ENCODE measurements around the gene NRIP3. TPM values are rescaled to one million over a fixed set of nuclear protein-coding genes. Genes with fewer than 3 reads are reported as not detected.

NRIP3 gene
- polyA plus RNA-seq, 3 donors: 0.28 to 4.8 (median 1.0) TPM

DNA sequence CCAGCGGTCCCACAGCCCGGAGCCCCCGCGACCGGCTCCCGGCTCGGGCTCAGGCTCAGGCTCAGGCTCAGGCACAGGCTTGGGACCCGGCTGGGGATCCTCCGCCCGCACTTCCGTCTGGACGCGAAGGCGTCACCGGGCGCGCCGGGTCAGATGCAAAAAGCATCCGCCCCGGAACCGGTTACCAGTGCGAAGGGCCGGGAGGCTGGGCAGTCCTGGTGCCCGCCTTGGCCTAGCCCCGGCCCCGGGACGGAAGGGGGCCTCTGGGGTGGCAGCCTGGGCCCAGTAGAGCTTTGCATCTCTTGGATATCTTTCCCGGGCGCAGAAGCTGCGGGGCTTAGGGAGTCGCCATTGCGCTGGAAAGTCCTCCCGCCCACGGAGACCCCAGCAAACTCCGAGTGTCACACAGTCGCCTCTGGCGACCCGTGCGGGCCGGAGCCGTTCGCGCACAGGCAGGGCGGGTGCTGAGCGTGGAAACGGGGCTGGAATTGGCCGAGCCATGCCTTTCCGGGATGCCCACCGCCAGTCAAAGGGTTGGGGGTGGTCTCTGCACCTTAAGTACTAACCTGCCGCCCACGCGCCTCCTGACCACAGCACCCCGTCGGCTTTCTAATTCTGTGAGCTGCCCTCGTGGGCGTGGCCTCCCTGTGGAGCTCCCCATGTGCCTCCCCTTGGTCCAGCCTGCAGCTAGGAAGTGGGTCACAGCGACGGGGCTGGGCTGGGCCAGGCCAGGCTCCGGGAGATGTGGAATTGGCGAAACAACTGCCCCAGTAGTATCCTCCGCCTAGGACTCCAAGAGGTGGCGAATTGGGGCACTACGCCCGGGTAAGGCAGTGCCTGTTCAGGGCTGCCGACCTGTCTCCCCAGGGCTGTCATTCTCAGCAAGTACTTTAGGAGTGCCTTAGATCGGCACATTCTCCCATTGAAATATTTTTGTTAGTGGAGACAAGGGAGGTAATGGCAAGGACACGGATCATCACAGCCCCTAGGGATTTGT, 39.2 kb downstream of the NRIP3 start, which contains the start of gene TMEM9B:
Gene TMEM9B, minus strand, starts transcription at position 119 of the 997 bp plus-strand sequence. CDS start 129 bp downstream, outside the sequence.
- peaks cover 21 to 26% of the 10 kb centered on the region in 2 donors for H3K4me1 ChIP-seq (ENCODE audit: control insufficient read depth in 1 of 2, insufficient read depth in 2 of 2, low read length in 2 of 2)
- H3K9ac ChIP-seq (ENCODE audit: insufficient read depth, low read length, poor library complexity, severe bottlenecking): peak within 1 kb of the TSS; percentile 97
- TF ChIP-seq CTCF (IDR thresholded peaks at IDR 0.05): no peak
- intact Hi-C loops (cut with micrococcal nuclease): loop anchor here (5.0 to 10.0 kb wide), 3 partner anchors 50 to 290 kb away; partner anchors contain the start of genes RPL27A (in 1 of the 2) and TRIM66 (in 1 of the 2)
- peaks cover 0 to 5% (median 0%) of the 10 kb centered on the region in 3 donors for H3K27me3 Mint-ChIP-seq (ENCODE audit: low read depth in 3 of 3)
- peaks cover 13% of the 10 kb centered on the region for H4K20me1 ChIP-seq (ENCODE audit: insufficient read depth, low read length)
- H3K79me2 ChIP-seq (ENCODE audit: insufficient read depth, low read length): peaks cover 45% of the 10 kb centered on the region
- peak within 1 kb of the TSS; percentile 94 for H2AFZ ChIP-seq (ENCODE audit: insufficient read depth, low read depth, low read length, poor library complexity, severe bottlenecking)
- no peaks in the 10 kb centered on the region for H3K27me3 ChIP-seq (ENCODE audit: control insufficient read depth in 2 of 2, insufficient read depth in 2 of 2, low read length in 2 of 2)
- peak within 1 kb of the TSS; percentile 95 to 100 (median 97) for H3K27ac Mint-ChIP-seq
- DNase-seq: peak; percentile 84 to 87 (median 84)
- H3K4me1 Mint-ChIP-seq: peaks cover 35% of the 10 kb centered on the region
- peak within 1 kb of the TSS; percentile 98 to 99 for H3K27ac ChIP-seq (ENCODE audit: low read depth in 1 of 2, low read length in 2 of 2)
- WGBS (ENCODE audit: insufficient coverage): 0% methylated on average over 63 of the region's 67 CpGs
- H3K36me3 Mint-ChIP-seq: peaks cover 4 to 7% of the 10 kb centered on the region in 2 donors
- H3K4me2 ChIP-seq (replicated peaks; ENCODE audit: extremely low read depth, low read length, poor library complexity, severe bottlenecking): peak within 1 kb of the TSS; percentile 94
- H3K4me3 ChIP-seq (replicated peaks in 1 of 3; ENCODE audit: low read depth in 2 of 3, low read length in 3 of 3): peak within 1 kb of the TSS; percentile 85 to 89 (median 85)
- H3K4me3 Mint-ChIP-seq: peak within 1 kb of the TSS; percentile 95 to 98
- no peaks in the 10 kb centered on the region for H3K9me3 ChIP-seq (replicated peaks in 1 of 2; ENCODE audit: control insufficient read depth in 1 of 2, insufficient read depth in 1 of 2, low read length in 2 of 2)
- peaks cover 0 to 7% of the 10 kb centered on the region in 2 donors for H3K36me3 ChIP-seq (replicated peaks in 1 of 2; ENCODE audit: control insufficient read depth in 1 of 2, insufficient read depth in 2 of 2, low read length in 2 of 2)
- no peaks in the 10 kb centered on the region for H3K9me3 Mint-ChIP-seq

Measured in CD14-positive monocyte (primary cell).